SK-N-SH (cell line): Measurements from ENCODE around the gene GPC5.

Experiments
- EP300 ChIP-seq, 2 experiments: IDR thresholded peaks; 2 replicates each; pipeline versions ENCODE4 v1.4.0 to v1.6.1; 2012; ENCODE audit warnings: borderline replicate concordance in 1 of 2, low read depth in 1 of 2, low read length in 1 of 2
- EZH2phosphoT487 ChIP-seq: fragments of 200-600 bp; sonication (generic); IDR thresholded peaks from 2 replicates; pipeline ENCODE4 v1.6.1; 2017; ENCODE audit warnings: low read depth, mixed run types, mild to moderate bottlenecking, antibody characterized with exemption, moderate library complexity, borderline replicate concordance
- FOXJ3 ChIP-seq: sonication (generic); formaldehyde crosslinking; IDR thresholded peaks from 2 replicates; pipeline ENCODE4 v1.5.1; 2020; ENCODE audit warnings: mild to moderate bottlenecking, missing genetic modification reagents
- POLR2AphosphoS5 ChIP-seq: IDR thresholded peaks from 2 replicates; pipeline ENCODE4 v1.6.1; 2012; ENCODE audit warnings: low read depth, low read length
- SMC3 ChIP-seq: IDR thresholded peaks from 2 replicates; pipeline ENCODE4 v1.6.1; 2012; ENCODE audit warnings: low read depth, low read length, improper control_type of control experiment
- TCF12 ChIP-seq: IDR thresholded peaks from 2 replicates; pipeline ENCODE4 v1.4.0; 2012
- TF ChIP-seq, protein P1 (sequence below): IDR thresholded peaks from 2 replicates; pipeline ENCODE4 v1.4.0; 2012; ENCODE audit warnings: low read depth
- TF ChIP-seq, protein P2 (sequence below): fragments of 200-600 bp; sonication (generic); IDR thresholded peaks from 2 replicates; pipeline ENCODE4 v1.6.1; 2017; ENCODE audit warnings: antibody characterized with exemption, mild to moderate bottlenecking, moderate library complexity
- TF ChIP-seq, protein P3 (sequence below): IDR thresholded peaks from 2 replicates; pipeline ENCODE4 v1.4.0; 2012; ENCODE audit warnings: low read depth, borderline replicate concordance
- TF ChIP-seq, protein P4 (sequence below): IDR thresholded peaks from 2 replicates; pipeline ENCODE4; 2012

DNA sequence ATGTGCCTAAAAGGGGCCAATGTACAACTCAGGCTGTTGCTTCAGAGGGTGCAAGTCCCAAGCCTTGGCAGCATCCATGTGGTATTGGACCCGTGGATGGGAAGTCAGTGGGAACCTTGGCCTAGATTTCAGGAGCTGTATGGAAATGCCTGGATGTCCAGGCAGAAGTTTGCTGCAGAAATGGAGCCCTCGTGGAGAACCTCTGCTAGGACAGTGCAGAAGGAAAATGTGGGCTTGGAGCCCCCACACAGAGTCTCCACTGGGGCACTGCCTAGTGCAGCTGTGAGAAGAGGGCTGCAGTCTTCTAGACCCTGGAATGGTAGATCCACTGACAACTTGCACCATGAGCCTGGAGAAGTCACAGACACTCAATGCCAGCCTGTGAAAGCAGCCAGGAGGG, 28.5 kb downstream of the GPC5 start:
- TF ChIP-seq, protein P1, sequence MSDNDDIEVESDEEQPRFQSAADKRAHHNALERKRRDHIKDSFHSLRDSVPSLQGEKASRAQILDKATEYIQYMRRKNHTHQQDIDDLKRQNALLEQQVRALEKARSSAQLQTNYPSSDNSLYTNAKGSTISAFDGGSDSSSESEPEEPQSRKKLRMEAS, result no peak
- TF ChIP-seq FOXJ3 (CRISPR knock-in tag) (no peak), EP300 (IDR thresholded peaks at IDR 0.05; ENCODE audit: borderline replicate concordance in 1 of 2, low read depth in 1 of 2, low read length in 1 of 2) (no peak), SMC3 (no peak), POLR2AphosphoS5 (no peak), EZH2phosphoT487 (no peak), TCF12 (no peak)
- TF ChIP-seq, protein P2, sequence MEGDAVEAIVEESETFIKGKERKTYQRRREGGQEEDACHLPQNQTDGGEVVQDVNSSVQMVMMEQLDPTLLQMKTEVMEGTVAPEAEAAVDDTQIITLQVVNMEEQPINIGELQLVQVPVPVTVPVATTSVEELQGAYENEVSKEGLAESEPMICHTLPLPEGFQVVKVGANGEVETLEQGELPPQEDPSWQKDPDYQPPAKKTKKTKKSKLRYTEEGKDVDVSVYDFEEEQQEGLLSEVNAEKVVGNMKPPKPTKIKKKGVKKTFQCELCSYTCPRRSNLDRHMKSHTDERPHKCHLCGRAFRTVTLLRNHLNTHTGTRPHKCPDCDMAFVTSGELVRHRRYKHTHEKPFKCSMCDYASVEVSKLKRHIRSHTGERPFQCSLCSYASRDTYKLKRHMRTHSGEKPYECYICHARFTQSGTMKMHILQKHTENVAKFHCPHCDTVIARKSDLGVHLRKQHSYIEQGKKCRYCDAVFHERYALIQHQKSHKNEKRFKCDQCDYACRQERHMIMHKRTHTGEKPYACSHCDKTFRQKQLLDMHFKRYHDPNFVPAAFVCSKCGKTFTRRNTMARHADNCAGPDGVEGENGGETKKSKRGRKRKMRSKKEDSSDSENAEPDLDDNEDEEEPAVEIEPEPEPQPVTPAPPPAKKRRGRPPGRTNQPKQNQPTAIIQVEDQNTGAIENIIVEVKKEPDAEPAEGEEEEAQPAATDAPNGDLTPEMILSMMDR, result no peak
- TF ChIP-seq, protein P3, sequence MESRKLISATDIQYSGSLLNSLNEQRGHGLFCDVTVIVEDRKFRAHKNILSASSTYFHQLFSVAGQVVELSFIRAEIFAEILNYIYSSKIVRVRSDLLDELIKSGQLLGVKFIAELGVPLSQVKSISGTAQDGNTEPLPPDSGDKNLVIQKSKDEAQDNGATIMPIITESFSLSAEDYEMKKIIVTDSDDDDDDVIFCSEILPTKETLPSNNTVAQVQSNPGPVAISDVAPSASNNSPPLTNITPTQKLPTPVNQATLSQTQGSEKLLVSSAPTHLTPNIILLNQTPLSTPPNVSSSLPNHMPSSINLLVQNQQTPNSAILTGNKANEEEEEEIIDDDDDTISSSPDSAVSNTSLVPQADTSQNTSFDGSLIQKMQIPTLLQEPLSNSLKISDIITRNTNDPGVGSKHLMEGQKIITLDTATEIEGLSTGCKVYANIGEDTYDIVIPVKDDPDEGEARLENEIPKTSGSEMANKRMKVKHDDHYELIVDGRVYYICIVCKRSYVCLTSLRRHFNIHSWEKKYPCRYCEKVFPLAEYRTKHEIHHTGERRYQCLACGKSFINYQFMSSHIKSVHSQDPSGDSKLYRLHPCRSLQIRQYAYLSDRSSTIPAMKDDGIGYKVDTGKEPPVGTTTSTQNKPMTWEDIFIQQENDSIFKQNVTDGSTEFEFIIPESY, result no peak
- TF ChIP-seq, protein P4, sequence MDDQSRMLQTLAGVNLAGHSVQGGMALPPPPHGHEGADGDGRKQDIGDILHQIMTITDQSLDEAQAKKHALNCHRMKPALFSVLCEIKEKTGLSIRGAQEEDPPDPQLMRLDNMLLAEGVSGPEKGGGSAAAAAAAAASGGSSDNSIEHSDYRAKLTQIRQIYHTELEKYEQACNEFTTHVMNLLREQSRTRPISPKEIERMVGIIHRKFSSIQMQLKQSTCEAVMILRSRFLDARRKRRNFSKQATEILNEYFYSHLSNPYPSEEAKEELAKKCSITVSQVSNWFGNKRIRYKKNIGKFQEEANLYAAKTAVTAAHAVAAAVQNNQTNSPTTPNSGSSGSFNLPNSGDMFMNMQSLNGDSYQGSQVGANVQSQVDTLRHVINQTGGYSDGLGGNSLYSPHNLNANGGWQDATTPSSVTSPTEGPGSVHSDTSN, result no peak
